AG20443 (cell line): ENCODE measurements around the gene VCP.

Source experiments
- DNase-seq: peaks from one replicate; pipeline ENCODE4 v3.0.0; 2012; ENCODE audit warnings: low spot score, mixed read lengths

Gene VCP

DNA sequence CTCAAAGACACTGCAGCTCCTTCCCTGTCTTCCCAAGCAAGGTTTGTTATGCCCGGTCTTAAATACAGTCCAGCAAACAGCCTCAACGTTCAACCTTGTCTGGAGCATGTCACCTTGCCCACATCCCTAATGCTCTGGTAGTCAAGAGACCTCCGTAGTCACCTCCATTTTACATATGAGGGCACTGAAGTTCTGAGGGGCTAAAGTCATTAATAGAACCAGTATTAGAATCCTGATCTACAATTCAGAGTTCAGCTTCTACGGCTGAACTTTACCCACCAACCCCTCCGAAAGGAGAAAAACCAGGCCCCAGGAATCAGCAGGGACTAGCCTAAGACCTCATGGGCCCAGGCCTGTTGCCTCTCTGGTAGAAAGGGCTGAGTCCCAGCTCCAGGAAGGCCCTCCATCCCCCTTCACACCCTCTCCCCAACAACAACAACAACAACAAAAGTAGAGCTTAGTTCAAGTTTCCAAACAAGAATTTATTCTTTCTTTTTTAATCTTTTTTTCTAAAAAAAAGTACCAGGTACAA lies 31.3 kb upstream of the VCP start:
- DNase-seq: no peak

DNA sequence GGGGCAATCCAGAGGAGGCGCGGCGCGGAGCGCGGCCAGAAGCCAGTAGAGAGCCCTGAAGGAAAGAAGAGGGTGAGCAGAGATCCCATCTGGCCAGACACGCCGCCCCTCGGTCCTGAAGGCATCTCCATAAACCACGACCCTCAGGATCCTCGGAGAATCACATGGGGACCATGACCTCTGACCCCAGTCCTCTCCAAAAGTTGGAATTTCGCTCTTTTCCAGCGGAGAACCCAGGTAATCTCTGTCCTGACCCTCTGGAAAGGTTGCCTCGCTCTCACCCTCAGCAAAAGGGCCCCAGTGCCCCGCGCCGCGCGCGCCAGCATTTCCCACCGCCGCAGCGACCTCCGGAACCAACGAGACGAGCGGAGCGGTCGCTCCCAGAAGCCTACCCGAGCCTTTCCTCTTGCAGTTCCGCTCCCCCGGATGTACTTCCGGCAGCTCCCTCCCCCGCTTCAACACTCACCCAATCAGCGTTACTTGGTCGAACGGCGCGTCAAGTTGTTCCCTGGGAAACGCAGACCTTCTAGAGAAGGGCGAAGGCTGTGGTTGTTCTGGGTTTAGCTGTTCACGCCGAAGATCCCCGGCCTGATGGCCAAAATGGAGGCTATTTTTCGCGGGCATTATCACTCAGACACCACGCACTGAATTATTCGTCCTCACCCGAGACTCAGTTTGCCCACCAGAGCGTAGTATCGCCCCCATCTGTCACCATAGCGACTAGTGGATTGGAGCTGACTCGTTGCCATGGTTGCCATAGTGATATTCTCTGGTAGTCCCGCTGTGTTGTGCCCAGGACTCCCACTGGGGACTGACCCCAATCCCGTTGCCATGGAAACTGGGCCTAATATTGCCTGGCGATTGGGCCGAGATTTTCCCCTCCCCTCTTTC lies 30.6 kb upstream of the VCP start, which contains the start of gene STOML2:
TSS of gene STOML2 (minus strand) at position 363 of the 891 bp plus-strand sequence. CDS start at position 326, 37 bp downstream.
- peak; percentile 96 for DNase-seq

DNA sequence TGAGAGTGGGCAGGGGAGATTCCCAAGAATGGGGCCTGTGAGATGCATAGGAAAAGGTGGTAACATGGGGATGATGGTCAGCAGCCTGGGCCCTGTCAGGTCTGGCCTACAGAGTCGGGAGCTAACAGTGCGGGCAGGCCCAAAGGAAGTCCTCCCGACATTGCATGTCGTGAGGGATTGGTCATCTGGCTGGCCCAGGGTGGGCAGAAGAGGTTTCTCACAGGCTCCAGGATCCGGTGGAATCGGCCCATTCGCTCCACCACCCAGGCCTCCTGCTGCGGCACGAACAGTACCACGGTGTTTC lies 30.0 kb upstream of the VCP start:
- peak; percentile 30 for DNase-seq

DNA sequence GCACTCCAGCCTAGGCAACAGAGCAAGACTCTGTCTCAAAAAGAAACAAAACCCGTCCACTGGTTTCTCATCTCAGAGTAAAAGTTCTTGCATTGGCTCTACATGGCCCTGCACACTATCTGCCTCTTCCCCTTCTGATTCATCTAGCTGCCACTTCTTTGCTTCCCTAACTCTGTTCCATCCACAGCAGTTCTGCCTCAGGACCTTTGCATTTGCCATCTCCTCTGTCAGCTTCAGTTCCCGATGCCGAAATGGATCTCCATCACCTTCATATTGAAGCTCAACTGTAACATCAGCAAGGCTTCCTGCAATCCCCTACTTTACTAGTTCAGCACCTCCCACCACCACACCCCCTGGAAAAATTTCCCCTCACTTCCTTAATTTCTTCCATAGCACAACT lies 25.1 kb upstream of the VCP start:
- no peak for DNase-seq

DNA sequence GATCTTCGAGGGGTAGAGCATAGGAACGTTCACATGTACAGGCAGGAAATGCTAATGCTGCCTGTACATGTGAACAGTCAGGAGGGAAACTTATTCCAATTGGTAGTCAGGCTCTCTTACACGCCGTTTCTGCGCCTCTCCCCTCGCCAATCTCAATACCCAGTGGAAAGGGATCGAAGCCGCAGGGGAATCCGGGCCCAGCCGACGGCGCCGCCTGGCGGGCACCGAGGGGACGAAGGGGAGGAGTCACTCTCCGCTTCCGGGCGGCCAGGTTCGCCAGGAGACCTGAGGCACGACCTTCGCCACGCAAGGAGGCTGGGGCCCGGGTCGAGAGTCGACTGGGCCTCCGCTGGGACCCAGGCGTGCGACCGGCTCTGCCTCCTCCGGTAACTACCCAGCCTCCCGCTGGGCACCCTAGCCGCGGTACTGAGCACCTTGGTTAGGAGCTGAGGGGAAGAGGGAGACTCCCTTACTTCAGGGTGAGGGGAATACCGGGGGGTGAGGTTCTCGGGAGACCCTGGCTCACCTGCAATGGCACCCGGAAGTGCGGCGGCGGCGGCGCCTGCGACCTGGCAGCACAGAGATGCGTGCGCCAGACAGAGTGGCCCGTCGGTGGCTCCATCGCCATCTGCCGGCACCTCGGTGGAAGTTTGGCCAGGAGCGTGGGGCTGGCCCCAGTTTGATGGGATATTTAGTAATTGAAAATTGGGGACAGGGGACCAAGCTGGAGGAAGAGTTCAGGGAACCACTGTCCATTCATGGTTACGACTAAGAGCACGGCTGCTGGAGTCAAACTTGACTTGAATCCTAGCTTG lies 23.8 kb upstream of the VCP start, which contains the start of gene PIGO:
TSS of gene PIGO (minus strand) at position 557 of the 815 bp plus-strand sequence. CDS start 1,026 bp downstream, outside the sequence.
- DNase-seq: peak; percentile 91

DNA sequence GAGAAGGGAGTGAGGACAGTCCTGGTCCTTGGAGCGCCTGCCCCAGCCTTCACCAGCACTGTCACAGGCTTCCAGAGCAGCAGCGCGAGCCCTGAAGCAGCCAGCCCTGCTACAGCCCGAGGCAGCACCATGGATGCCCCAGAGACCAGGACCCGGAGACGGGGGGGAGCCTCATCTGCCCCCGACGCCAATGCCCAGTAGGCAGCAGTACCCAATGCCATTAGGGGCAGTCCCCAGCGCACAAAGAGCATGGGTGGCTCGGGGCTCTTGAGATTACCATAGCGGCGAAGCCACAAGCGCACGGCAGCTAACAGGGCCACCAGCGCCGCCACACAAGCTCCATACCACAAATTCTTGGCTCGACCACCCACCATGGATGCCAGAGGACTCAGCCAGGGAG lies 19.1 kb upstream of the VCP start:
- DNase-seq: no peak

DNA sequence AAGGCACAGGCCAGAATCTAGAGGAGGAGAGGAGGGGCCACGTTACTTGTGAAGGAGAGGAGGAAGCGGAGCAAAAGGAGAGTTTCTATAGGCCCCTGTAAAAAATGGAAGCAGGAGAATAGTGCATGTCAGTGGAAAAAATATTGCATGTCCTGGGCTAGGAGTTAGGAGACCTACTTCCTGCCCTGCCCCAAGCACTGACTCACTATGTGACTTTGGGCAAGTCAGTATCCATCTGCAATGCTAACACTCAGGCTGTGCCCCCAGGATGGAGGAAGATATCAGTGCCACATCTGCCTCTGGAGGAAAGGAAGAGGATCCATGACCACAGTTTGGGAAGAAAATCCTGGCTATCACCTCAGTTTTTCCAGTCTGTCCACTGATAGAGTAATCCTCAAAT lies 17.0 kb upstream of the VCP start:
- no peak for DNase-seq

DNA sequence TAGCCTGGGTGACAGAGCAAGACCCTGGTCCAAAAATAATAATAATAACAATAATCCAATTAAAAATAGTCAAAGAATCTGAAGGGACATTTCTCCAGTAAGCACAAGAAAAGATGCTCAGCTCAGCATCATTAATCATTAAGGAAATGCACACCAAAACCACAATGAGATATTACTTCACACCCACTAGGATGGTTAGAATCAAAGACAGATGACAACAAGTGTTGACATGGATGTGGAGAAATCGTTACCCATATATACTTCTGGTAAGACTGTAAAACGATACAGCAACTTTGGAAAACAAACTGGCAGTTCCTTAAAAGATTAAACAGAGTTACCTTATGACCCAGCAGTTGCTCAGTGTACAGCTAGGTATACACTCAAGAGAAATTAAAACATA lies 12.7 kb upstream of the VCP start:
- DNase-seq: no peak

DNA sequence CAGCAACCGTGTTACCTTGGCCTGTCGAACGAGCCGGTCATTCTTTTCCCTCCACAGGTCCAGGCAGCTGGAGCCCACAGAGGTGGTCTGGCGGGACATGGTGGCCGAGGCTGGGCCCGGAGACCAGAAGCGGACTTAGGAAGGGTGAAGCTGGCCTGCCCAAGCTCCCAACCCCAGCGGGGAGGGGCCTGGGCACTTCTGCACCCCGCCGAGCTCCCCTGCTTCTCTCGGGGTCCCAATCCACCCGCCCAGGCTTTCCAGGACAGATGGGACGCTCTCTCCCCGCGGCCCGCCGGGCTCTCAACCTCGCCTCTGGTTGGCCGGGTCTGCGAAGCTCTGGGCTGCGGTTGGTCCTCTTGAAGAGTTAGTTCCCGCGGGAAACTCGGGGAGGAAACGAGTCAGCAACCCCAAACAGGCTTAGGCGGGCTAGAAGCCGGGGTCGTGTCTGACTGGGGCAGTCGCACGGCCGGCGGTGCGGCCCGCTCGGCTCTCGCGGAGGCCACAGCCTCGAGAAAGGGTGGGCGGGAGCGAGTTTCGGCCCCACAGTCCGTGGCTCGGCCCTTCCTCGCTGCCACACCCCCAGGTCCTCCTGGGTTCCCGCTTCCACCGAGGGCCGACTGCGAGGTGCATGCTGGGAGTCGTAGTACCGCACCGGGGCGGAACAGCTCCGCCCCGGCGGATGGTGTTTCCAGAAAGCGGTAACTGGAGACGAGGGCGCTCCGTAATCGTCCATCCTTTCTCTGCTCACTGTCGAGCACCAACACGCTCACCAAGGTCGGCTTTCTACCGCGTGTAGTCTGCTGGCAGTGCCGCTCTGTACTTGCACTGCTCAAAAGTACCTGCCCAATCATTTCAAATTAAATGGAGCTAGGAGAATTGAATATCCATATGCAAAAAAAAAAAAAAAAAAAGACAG lies 7.3 kb upstream of the VCP start, which contains the start of gene FANCG:
TSS of gene FANCG (minus strand) at position 517 of the 916 bp plus-strand sequence. CDS start at position 99, 418 bp downstream.
- peak; percentile 95 for DNase-seq

DNA sequence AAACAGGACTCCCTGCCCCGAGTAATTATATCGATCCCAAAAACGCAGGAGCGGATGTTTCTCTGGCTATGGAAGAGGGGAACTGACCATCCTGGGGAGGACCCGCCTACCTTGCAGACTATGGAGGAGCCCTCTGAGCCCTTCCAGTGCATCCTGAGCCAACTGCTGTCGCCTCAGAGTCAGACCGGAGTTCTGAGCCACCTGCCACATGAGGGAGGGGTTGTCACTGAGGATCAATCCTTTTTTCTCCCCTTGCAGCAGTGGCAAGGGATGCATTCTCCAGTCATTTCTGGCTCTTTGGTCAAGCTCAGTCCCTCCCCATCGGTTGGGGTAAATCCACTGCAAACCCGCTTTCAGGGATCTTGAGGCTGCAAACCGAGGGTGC lies 6.6 kb upstream of the VCP start:
- DNase-seq: no peak

DNA sequence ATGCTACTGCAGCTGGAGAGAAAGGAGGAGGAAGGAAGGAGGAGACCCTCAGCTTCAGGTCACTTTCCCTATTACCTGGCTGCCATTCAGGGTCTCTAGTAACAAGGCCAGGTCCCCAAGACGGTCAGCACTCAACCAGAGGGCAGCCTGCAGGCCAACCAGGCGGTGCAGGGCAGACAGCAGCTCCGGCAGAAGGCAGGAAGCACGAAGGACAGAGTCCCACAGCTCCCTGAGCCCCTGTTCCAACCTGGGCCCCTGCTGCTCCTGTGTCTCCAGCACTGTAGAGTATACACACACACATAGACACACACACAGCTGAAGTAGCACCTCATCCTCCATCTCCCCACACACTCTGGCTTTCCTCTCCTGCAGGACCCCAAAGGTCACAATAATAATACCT lies 5.6 kb upstream of the VCP start:
- no peak for DNase-seq

DNA sequence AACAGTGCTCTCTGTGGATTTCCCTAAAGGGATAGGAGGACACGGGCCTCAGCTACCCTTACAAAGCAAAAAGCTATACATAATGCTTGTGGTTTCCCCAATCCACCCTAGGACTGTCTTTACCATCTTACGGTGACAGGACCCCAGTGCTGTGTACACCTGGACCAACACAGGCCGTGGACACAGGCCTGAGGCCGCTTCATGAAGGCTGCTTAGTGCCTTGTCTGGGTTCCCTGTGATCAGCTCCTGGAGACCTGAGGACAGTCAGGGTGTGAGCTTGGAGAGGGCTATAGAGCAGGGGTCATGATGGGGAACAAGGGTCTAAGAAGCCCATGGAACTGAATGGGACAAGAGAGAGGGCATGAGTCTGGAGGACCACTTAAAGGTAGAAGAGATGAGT lies 4.4 kb upstream of the VCP start:
- no peak for DNase-seq

DNA sequence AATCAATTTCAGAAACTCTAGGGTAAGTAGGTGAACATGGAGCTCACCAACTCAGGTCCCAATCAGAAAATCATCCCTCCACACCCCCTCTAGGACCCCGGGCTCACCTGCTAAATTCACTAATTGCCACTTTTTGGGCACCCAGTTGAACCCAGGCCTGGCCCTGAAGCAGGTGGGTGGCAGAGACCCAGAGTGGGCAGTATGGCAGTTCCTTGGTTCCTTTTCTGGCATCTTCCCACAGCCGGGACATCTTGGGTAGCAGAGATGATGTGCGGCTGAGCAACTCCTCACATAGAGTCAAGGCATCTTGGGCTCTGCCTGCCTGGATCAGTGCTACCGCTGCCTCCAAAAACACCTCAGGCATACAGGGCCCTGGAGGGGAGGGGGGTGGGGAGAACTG lies 2.9 kb upstream of the VCP start:
- no peak for DNase-seq

DNA sequence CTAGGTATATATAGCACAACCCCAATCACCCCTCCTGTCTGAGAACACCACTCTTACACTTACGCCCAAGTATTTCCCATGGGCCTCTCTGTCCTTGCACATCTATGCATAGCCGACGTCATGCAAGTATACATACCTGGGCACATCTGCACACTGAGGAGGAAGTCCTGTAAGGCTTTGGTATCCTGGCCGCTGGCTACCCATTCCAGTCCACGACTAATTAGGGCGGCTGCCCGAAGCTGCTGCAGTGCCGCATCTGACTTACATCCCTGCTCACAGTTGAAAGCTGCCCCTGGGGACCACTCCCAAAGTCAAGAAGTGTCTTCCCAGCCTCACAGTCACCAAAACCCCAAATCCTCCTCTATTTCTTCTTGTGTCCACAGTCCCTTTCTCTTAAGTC lies 2.4 kb upstream of the VCP start:
- DNase-seq: no peak

DNA sequence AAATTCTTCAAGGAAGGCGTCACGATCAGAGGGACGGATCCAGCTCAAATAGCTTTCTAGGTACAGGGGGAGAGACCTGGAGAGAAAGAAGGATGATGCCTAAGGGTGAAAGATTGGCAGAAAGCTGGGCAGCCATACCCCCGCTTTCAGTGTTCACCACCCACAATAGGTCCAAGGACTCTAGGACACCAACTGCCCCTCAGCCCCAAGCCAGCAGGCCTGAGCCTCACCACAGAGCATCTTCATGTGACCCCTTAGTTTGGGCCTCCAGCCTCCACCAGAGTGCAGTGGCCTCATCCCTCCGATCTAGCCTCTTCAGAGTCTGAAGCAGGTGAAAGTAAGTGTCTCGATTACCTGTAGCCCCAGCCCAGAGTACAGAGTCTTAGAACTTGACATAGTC lies 1.7 kb upstream of the VCP start:
- no peak for DNase-seq

DNA sequence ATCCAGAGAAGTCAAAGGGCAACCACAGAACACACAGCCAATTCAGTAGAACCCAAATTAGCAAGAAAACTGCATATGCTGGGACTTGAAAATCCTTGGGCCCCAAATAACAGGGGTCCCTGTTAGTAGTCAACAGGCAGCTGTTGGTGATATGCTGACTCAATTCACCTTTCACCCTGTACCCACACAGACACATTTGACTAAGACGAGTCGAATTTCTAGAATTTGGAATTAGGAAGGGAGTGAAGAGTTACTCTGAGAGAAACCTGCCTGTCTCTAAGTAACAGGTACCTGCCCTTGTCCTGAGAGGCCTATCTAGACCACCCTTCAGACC lies 821 bp upstream of the VCP start:
- no peak for DNase-seq

DNA sequence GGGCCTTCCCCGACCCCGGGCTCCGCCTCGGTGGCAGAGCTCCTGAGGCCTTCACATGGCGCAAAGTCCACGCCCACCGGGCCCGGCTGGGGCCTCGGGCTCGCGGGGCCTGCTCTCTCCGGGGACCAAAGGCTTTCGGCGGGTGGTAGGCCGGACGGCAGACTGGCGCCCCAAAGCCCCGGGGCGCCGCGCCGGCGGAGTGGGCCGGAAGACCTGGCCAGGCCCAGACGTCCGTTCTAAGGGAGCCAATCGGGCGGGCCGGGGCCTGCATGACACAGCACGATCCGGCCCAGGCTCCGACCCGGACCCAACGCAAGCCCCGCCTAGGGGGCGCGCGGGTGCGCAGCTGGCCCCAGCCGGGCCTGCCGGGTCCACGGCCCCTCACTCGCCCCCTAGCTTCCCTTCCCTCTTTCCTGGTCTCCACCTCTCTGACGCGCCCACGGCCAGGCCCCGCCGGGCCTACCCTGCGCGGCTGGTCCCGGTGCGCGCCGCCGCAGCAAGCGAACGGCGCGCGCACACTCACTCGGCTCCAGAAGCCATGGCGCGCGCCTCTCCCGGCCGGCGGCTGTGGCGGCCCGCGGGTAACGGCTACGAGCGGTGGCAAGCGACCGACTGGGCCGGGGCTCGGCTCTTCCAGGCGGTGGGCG lies 488 bp downstream of the VCP start:
- DNase-seq: peak; percentile 91

DNA sequence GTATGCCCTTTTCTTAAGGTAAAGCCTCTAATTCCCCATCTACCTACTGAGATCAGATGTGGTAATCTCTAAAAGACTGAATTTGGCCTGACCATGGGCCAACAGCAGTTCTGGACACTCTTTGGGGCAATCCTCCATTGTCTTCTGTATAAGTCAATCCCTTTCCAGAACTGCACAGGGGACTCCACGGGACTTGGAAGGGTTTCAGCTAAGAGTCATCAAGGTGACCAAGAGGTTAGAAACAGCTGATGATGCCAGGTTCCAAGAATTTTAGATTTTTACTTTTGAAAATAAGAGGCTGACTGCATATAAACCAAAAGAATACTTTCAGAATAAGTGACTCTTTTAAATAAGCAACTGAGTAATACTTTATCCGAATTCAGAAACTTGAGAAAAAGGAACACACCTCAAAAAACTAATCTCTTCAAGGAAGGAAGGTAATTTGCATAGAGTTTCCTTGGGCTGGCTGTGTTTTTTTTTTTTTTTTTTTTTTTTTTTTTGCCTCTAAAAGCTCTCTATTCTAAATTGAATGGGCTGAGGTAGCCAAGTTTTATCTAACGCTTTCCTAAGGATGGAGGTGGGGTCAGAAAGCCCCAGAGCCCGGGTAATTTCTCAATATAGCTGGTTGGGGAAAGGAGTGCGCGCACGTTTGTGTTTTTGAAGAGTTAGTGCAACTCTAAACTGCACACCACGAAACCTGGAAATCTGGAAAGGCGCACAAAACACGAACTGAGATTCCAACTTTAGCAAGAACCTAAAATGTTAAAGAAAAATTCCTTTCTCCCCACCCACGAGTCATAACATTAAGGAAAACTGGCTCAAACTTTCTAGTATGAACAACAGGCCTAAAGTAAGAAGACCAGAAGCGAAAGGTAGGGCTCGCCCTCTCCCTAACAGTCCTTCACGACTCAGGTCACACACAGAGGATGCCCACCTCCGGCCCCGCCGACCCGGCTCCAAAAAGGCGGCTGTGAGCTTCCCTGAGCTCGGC lies 1.3 kb downstream of the VCP start:
- no peak for DNase-seq

DNA sequence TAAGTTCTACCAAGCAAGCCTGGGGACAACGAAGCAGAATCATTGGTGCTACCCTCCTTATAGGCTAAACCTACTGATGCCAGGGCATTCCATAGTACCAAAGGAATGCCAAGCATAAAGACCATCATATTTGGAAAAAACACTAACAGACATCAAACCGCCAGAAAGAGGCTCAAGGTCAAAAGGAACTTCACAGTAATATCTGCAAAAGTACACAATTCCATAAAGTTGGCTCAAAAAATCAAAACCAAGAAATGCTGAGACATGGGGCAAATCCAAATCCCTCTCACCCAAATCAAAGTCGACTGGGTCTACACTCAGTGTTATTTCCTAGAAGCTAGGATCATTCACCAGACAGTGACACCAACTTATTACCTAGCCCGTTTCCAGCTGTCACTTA lies 3.4 kb downstream of the VCP start:
- DNase-seq: no peak

DNA sequence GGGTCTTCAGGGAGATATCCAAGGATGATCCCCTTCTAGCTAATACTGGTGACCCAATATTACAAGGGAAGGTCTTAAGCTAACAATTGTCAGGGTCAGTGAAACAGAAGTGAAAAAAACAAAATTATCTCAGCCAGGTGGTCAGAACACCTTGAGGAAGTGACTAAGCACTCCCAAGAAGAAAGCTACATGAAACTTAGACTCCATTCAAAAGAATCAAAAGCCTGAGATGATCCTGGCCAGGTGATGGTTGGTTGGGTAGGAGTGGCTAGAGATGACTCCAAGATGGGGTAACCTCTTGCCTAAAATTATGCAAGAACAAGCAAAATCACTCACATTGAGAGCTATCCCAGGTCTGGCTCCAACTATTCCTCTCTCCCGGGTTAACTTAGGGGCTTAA lies 5.4 kb downstream of the VCP start:
- DNase-seq: no peak
